NCI-H345 (cell line): ENCODE measurements around the gene PDE4B.

Experiments used
- DNase-seq: peaks from one replicate; lab custom pipeline; 2025; lab: John Stamatoyannopoulos, UW

Gene PDE4B

GRCh38 chr1:66359815-66360214 lies 567.1 kb downstream of the PDE4B start:
- no peak for DNase-seq

GRCh38 chr1:66360285-66360724 lies 567.6 kb downstream of the PDE4B start:
- peak; percentile 81 for DNase-seq

- no peak for DNase-seq
These were observed 572.1 kb downstream of the PDE4B start for GRCh38 chr1:66364578-66365391.

- no peak for DNase-seq
These were observed 572.9 kb downstream of the PDE4B start for GRCh38 chr1:66365635-66366034.

GRCh38 chr1:66366634-66367033 lies 573.9 kb downstream of the PDE4B start:
- no peak for DNase-seq

- DNase-seq = no peak
These were observed 574.7 kb downstream of the PDE4B start for GRCh38 chr1:66367369-66367768.

- no peak for DNase-seq
These were observed 575.6 kb downstream of the PDE4B start for GRCh38 chr1:66368261-66368660.

- no peak for DNase-seq
These were observed 577.8 kb downstream of the PDE4B start for GRCh38 chr1:66370462-66370971.

GRCh38 chr1:66371233-66372005 lies 578.7 kb downstream of the PDE4B start:
- no peak for DNase-seq

GRCh38 chr1:66372522-66373101 lies 579.9 kb downstream of the PDE4B start:
- no peak for DNase-seq

GRCh38 chr1:66373157-66373591 lies 580.5 kb downstream of the PDE4B start:
- DNase-seq = no peak

- DNase-seq = no peak
These were observed 581.5 kb downstream of the PDE4B start for GRCh38 chr1:66374148-66374547.

- no peak for DNase-seq
These were observed 581.9 kb downstream of the PDE4B start for GRCh38 chr1:66374561-66375111.

- no peak for DNase-seq
These were observed 582.4 kb downstream of the PDE4B start for GRCh38 chr1:66375125-66375524.

GRCh38 chr1:66380452-66381212 lies 587.9 kb downstream of the PDE4B start:
- DNase-seq = no peak

- no peak for DNase-seq
These were observed 589.1 kb downstream of the PDE4B start for GRCh38 chr1:66381621-66382275.

- DNase-seq = no peak
These were observed 590.5 kb downstream of the PDE4B start for GRCh38 chr1:66383168-66383567.

GRCh38 chr1:66383611-66384010 lies 590.9 kb downstream of the PDE4B start:
- DNase-seq = no peak

GRCh38 chr1:66384258-66384921 lies 591.7 kb downstream of the PDE4B start:
- DNase-seq = no peak

GRCh38 chr1:66386712-66387111 lies 594.0 kb downstream of the PDE4B start:
- DNase-seq = no peak
